GM21576 (cell line): Measurements from ENCODE around the gene ICOS.
"Not testable (repeated sequence)": the region's sequence is repeated elsewhere in the genome, so short reads cannot be mapped to it uniquely, and the experiment has no call there.

Experiments
- ATAC-seq: cut with Tn5 transposase; IDR thresholded peaks from one replicate; pipeline ENCODE4 v1.9.1; 2021; ENCODE audit warnings: mild to moderate bottlenecking, moderate library complexity; ENCODE audit not compliant: unreplicated experiment

Gene ICOS

GRCh38 chr2:203916756-203917155 is 19.8 kb upstream of the ICOS start:
- no peak for ATAC-seq

- no peak for ATAC-seq
Observed at GRCh38 chr2:203918264-203918663, 18.3 kb upstream of the ICOS start.

- ATAC-seq = no peak
Observed at GRCh38 chr2:203918839-203919238, 17.7 kb upstream of the ICOS start.

GRCh38 chr2:203925512-203926158 is 10.9 kb upstream of the ICOS start:
- no peak for ATAC-seq

- ATAC-seq = no peak
Observed at GRCh38 chr2:203928849-203929248, 7.7 kb upstream of the ICOS start.

GRCh38 chr2:203931262-203931661 is 5.3 kb upstream of the ICOS start:
- not testable (repeated sequence) for ATAC-seq

- no peak for ATAC-seq
Observed at GRCh38 chr2:203934041-203934492, 2.5 kb upstream of the ICOS start.

- ATAC-seq = no peak
Observed at GRCh38 chr2:203934711-203935438, 1.7 kb upstream of the ICOS start.

GRCh38 chr2:203935568-203935967 is 995 bp upstream of the ICOS start:
- ATAC-seq = no peak

GRCh38 chr2:203936949-203937348 is 386 bp downstream of the ICOS start:
- ATAC-seq = no peak

GRCh38 chr2:203937788-203938187 is 1.2 kb downstream of the ICOS start:
- ATAC-seq = no peak

- no peak for ATAC-seq
Observed at GRCh38 chr2:203940039-203940438, 3.5 kb downstream of the ICOS start.

- not testable (repeated sequence) for ATAC-seq
Observed at GRCh38 chr2:203943493-203944382, 7.2 kb downstream of the ICOS start.

GRCh38 chr2:203948733-203949132 is 12.2 kb downstream of the ICOS start:
- ATAC-seq = peak; percentile 48

- no peak for ATAC-seq
Observed at GRCh38 chr2:203949228-203949627, 12.7 kb downstream of the ICOS start.

- no peak for ATAC-seq
Observed at GRCh38 chr2:203951366-203951902, 14.9 kb downstream of the ICOS start.

GRCh38 chr2:203959265-203959664 is 22.7 kb downstream of the ICOS start:
- ATAC-seq = no peak

- no peak for ATAC-seq
Observed at GRCh38 chr2:203959672-203960071, 23.1 kb downstream of the ICOS start.

- no peak for ATAC-seq
Observed at GRCh38 chr2:203960811-203961210, 24.2 kb downstream of the ICOS start.

- not testable (repeated sequence) for ATAC-seq
Observed at GRCh38 chr2:203965190-203965589, 28.6 kb downstream of the ICOS start.

GRCh38 chr2:203971251-203971650 is 34.7 kb downstream of the ICOS start:
- no peak for ATAC-seq
